ENCODE data around the gene TMF1.
A peak's percentile ranks its signal among the peaks of the same experiment; 100 is the strongest.

The TMF1 gene

GRCh38 chr3:68997887-68998286 is 54.2 kb downstream of the TMF1 start:
- H4K20me1 ChIP-seq (ENCODE audit: insufficient read depth, low read length), result no peaks in the 10 kb centered on the region
- TF ChIP-seq EZH2phosphoT487 (IDR thresholded peaks at IDR 0.05; ENCODE audit: low read depth) (no peak), CTCF (IDR thresholded peaks at IDR 0.05; ENCODE audit: low read depth, low read length) (no peak; the same call in 1 of the 2 replicates)
- H3K27ac ChIP-seq (ENCODE audit: low read length), result no peak overlapping the region
- no peak overlapping the region for H3K4me3 ChIP-seq (ENCODE audit: low read length)
- peaks cover 7% of the 10 kb centered on the region for H3K36me3 ChIP-seq (replicated peaks; ENCODE audit: low read depth, low read length)
- H3K4me1 ChIP-seq (ENCODE audit: low read length), result peaks cover 9% of the 10 kb centered on the region
- no peaks in the 10 kb centered on the region for H3K79me2 ChIP-seq (ENCODE audit: low read length)
- peak overlapping the region; percentile 8; the same call in 1 of the 2 replicates for H3K4me2 ChIP-seq (ENCODE audit: low read length)
- H2AFZ ChIP-seq (ENCODE audit: low read depth, low read length), result no peak overlapping the region
- no peaks in the 10 kb centered on the region for H3K9me3 ChIP-seq (ENCODE audit: insufficient read depth, low read length)
- no peaks in the 10 kb centered on the region for H3K27me3 ChIP-seq (ENCODE audit: low read depth, low read length)
- H3K9ac ChIP-seq (ENCODE audit: low read length), result no peak overlapping the region

GRCh38 chr3:68996356-68996995 is 55.7 kb downstream of the TMF1 start:
- Histone ChIP-seq H3K4me3 (ENCODE audit: low read length) (no peak overlapping the region), H3K36me3 (replicated peaks; ENCODE audit: low read depth, low read length) (peaks cover 8% of the 10 kb centered on the region), H3K27ac (ENCODE audit: low read length) (no peak overlapping the region), H3K4me2 (ENCODE audit: low read length) (no peak overlapping the region), H2AFZ (ENCODE audit: low read depth, low read length) (no peak overlapping the region), H3K9me3 (ENCODE audit: insufficient read depth, low read length) (no peaks in the 10 kb centered on the region), H3K27me3 (ENCODE audit: low read depth, low read length) (no peaks in the 10 kb centered on the region), H4K20me1 (ENCODE audit: insufficient read depth, low read length) (no peaks in the 10 kb centered on the region), H3K9ac (ENCODE audit: low read length) (no peak overlapping the region), H3K79me2 (ENCODE audit: low read length) (no peaks in the 10 kb centered on the region), H3K4me1 (ENCODE audit: low read length) (peaks cover 9% of the 10 kb centered on the region)
- no peak for TF ChIP-seq EZH2phosphoT487 (IDR thresholded peaks at IDR 0.05; ENCODE audit: low read depth)
- no peak for TF ChIP-seq CTCF (IDR thresholded peaks at IDR 0.05; ENCODE audit: low read depth, low read length)

GRCh38 chr3:68988740-68989139 is 63.4 kb downstream of the TMF1 start:
- no peak overlapping the region for H3K9ac ChIP-seq (ENCODE audit: low read length)
- no peak overlapping the region for H3K4me3 ChIP-seq (ENCODE audit: low read length)
- H4K20me1 ChIP-seq (ENCODE audit: insufficient read depth, low read length), result no peaks in the 10 kb centered on the region
- H3K27ac ChIP-seq (ENCODE audit: low read length), result no peak overlapping the region
- H3K4me1 ChIP-seq (ENCODE audit: low read length), result no peaks in the 10 kb centered on the region
- H3K36me3 ChIP-seq (replicated peaks; ENCODE audit: low read depth, low read length), result peaks cover 49% of the 10 kb centered on the region
- TF ChIP-seq EZH2phosphoT487 (IDR thresholded peaks at IDR 0.05; ENCODE audit: low read depth), result no peak
- no peak for TF ChIP-seq CTCF (IDR thresholded peaks at IDR 0.05; ENCODE audit: low read depth, low read length)
- no peaks in the 10 kb centered on the region for H3K9me3 ChIP-seq (ENCODE audit: insufficient read depth, low read length)
- no peaks in the 10 kb centered on the region for H3K79me2 ChIP-seq (ENCODE audit: low read length)
- no peaks in the 10 kb centered on the region for H3K27me3 ChIP-seq (ENCODE audit: low read depth, low read length)
- H3K4me2 ChIP-seq (ENCODE audit: low read length), result no peak overlapping the region
- no peak overlapping the region for H2AFZ ChIP-seq (ENCODE audit: low read depth, low read length)

GRCh38 chr3:68987322-68987721 is 64.8 kb downstream of the TMF1 start:
- Histone ChIP-seq H3K27me3 (ENCODE audit: low read depth, low read length) (no peaks in the 10 kb centered on the region), H2AFZ (ENCODE audit: low read depth, low read length) (no peak overlapping the region), H3K27ac (ENCODE audit: low read length) (no peak overlapping the region), H3K4me2 (ENCODE audit: low read length) (no peak overlapping the region), H3K79me2 (ENCODE audit: low read length) (no peaks in the 10 kb centered on the region), H3K9ac (ENCODE audit: low read length) (no peak overlapping the region), H4K20me1 (ENCODE audit: insufficient read depth, low read length) (no peaks in the 10 kb centered on the region), H3K4me3 (ENCODE audit: low read length) (no peak overlapping the region), H3K4me1 (ENCODE audit: low read length) (no peaks in the 10 kb centered on the region), H3K9me3 (ENCODE audit: insufficient read depth, low read length) (no peaks in the 10 kb centered on the region), H3K36me3 (replicated peaks; ENCODE audit: low read depth, low read length) (peaks cover 49% of the 10 kb centered on the region)
- TF ChIP-seq EZH2phosphoT487 (IDR thresholded peaks at IDR 0.05; ENCODE audit: low read depth) (no peak), CTCF (IDR thresholded peaks at IDR 0.05; ENCODE audit: low read depth, low read length) (no peak)

All from OCI-LY3 (cell line).